Upper lobe of left lung (tissue), 6 donors: Measurements from ENCODE around the gene FKBP7. TPM values are rescaled to one million over a fixed set of nuclear protein-coding genes. Genes with fewer than 3 reads are reported as not detected.
A peak's percentile ranks its signal among the peaks of the same experiment; 100 is the strongest.

Experiments
- ATAC-seq, 2 donors: fragments of 200-7000 bp; cut with Tn5 transposase; one replicate each; pipeline ENCODE4 v1.9.1; 2022; ENCODE audit warnings: mild to moderate bottlenecking in 2 of 2, moderate library complexity in 2 of 2; ENCODE audit not compliant: low FRiP score in 2 of 2
- DNase-seq, 2 donors: peaks; one replicate each; pipeline ENCODE4 v3.0.0-alpha.2; 2019 to 2020
- H3K27ac ChIP-seq, 4 donors: fragments of 200-600 bp; sonication (generic); one replicate each; pipeline ENCODE4 v1.5.1; 2016 to 2019
- H3K27me3 ChIP-seq, 4 donors: fragments of 200-600 bp; sonication (generic); one replicate each; pipeline ENCODE4 v1.5.1; 2017 to 2019
- H3K36me3 ChIP-seq, 4 donors: fragments of 200-600 bp; sonication (generic); one replicate each; pipeline ENCODE4 v1.5.1; 2016 to 2019
- H3K4me1 ChIP-seq, 4 donors: fragments of 200-600 bp; sonication (generic); one replicate each; pipeline ENCODE4 v1.5.1; 2018 to 2019
- H3K4me3 ChIP-seq, 4 donors: fragments of 200-600 bp; sonication (generic); one replicate each; pipeline ENCODE4 v1.5.1; 2017 to 2019; ENCODE audit warnings: mild to moderate bottlenecking in 2 of 4, moderate library complexity in 1 of 4
- H3K9me3 ChIP-seq, 4 donors: fragments of 200-600 bp; sonication (generic); one replicate each; pipeline ENCODE4 v1.5.1; 2018 to 2019
- EP300 ChIP-seq, 4 donors: sonication (generic); formaldehyde crosslinking; IDR thresholded peaks; one replicate each; pipeline ENCODE4 v1.5.1; 2017; ENCODE audit warnings: antibody characterized with exemption in 4 of 4, control low read depth in 2 of 4
- POLR2A ChIP-seq, 4 donors: fragments of 450-650 bp; IDR thresholded peaks; one replicate each; pipeline ENCODE4 v1.5.1; 2016 to 2017; ENCODE audit warnings: antibody characterized with exemption in 4 of 4, mild to moderate bottlenecking in 2 of 4
- POLR2AphosphoS5 ChIP-seq, 2 donors: sonication (generic); formaldehyde crosslinking; IDR thresholded peaks; one replicate each; pipeline ENCODE4 v1.5.1; 2017; ENCODE audit warnings: antibody characterized with exemption in 2 of 2
- WGBS, 2 donors: methylation state at CpG; one replicate each; pipeline ENCODE4 v1.1.5; 2017 to 2018; 5-methylcytosine and 5-hydroxymethylcytosine counted together
- total RNA-seq, 6 donors: library from RNA; depleted of rRNA in 4 of 6; stranded (reverse); fragments of >200 nt in 4 of 6; gene quantifications; one replicate each; pipeline versions ENCODE4 v1.1.0 to v1.2.1, GENCODE V29; 2016 to 2021
- TF ChIP-seq, protein P1 (sequence below), 6 experiments: fragments of 450-650 bp in 4 of 6; fragments of 200-600 bp in 2 of 6; sonication (generic) in 2 of 6; IDR thresholded peaks; one replicate each; pipeline ENCODE4 v1.5.1; 2016 to 2019; ENCODE audit warnings: antibody characterized with exemption in 6 of 6
- donor health status: DM: no; HTN: no; CAD: no; lungs with moderate emphysema.
- donor health status: DM: no; HTN: yes; CAD: no; lungs with severe emphysema.

Gene FKBP7
- total RNA-seq, 6 donors from 2014 or later = 3.1 to 13.3 (median 5.3) TPM

DNA sequence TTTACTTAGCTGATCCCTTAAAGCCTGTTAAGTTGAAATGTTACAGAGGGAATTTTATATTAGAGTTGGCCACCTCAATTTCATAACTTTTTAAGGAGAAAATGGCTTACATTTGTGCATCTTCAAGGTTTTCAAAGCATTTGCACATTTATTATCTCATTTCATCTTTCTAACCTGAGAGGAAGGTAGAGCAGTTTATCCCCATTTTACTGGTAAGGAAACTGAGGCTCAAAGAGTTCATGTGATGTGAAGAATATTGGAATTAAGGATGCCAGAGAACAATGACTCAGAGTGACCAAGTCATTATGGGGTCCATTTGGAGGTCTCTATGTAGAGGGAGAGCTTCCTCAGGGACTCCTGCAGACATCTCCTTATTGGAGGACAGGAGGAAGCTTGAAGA, 62.4 kb downstream of the FKBP7 start:
- H3K36me3 ChIP-seq = no peaks in the 10 kb centered on the region
- H3K9me3 ChIP-seq = no peaks in the 10 kb centered on the region
- no peak overlapping the region for H3K27ac ChIP-seq
- H3K27me3 ChIP-seq = no peaks in the 10 kb centered on the region
- DNase-seq (no peak), ATAC-seq (no peak)
- peaks cover 8 to 12% (median 12%) of the 10 kb centered on the region in 4 donors for H3K4me1 ChIP-seq
- TF ChIP-seq POLR2A (IDR thresholded peaks at IDR 0.05) = no peak
- TF ChIP-seq EP300 (IDR thresholded peaks at IDR 0.05) = no peak
- TF ChIP-seq POLR2AphosphoS5 (IDR thresholded peaks at IDR 0.05) = no peak
- TF ChIP-seq, protein P1, sequence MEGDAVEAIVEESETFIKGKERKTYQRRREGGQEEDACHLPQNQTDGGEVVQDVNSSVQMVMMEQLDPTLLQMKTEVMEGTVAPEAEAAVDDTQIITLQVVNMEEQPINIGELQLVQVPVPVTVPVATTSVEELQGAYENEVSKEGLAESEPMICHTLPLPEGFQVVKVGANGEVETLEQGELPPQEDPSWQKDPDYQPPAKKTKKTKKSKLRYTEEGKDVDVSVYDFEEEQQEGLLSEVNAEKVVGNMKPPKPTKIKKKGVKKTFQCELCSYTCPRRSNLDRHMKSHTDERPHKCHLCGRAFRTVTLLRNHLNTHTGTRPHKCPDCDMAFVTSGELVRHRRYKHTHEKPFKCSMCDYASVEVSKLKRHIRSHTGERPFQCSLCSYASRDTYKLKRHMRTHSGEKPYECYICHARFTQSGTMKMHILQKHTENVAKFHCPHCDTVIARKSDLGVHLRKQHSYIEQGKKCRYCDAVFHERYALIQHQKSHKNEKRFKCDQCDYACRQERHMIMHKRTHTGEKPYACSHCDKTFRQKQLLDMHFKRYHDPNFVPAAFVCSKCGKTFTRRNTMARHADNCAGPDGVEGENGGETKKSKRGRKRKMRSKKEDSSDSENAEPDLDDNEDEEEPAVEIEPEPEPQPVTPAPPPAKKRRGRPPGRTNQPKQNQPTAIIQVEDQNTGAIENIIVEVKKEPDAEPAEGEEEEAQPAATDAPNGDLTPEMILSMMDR (IDR thresholded peaks at IDR 0.05) = no peak
- no peak overlapping the region for H3K4me3 ChIP-seq

DNA sequence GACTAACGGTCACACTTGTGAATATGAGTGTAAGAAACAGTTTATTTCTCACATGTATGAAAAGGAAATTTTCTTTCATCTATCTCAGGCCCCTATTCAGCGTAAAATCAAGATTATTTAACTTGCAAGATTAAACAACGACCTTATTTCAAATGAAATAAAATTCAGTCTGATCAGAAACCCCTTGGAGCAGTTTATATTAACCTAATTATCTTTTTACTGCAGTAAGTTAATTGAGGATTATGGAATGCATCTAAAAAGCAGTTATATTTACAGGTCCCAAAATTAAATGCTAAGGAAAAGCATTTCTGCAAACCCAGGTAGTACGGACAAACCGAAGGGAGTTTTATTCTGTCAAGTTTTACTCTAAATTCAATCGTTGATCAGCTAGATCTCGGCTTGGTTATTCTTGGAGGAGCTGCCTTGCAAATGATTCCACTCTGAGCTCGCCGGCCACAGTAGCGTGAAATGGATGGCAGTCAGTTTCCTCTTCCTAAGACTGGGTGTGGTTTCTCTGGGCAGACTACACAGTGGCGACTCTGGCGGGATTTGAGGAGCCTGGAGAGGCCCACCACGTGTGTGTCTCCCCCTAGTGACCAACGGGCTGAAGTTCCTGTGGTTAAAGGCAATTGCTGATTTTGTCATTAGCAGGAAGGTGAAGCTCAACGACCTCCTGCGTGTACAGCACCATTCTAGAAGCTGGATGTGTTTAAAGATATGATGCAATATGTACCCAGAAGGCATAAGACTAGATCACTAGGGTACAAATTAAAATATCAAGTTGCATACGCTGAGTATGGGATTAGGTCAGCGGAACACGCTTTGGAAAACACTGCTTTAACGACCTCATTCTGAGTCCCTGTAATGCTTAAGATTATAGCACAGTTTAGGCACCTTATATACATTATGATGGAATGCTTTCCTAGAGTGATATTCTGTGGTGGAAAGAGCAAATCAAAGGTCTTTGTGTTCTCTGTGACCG, 63.8 kb downstream of the FKBP7 start:
- Histone ChIP-seq H3K27ac (peak overlapping the region; percentile 89 to 94 (median 92)), H3K36me3 (no peaks in the 10 kb centered on the region), H3K4me1 (peaks cover 8 to 12% (median 12%) of the 10 kb centered on the region in 4 donors), H3K27me3 (no peaks in the 10 kb centered on the region), H3K9me3 (no peaks in the 10 kb centered on the region), H3K4me3 (peak overlapping the region; percentile 30 to 65 (median 62))
- WGBS, 2 donors = 14% methylated on average over 17 to 21 of the region's 21 CpGs
- DNase-seq (peak in 1 of 2 donors; percentile 96), ATAC-seq (peak; percentile 97 to 98)
- no peak for TF ChIP-seq EP300 (IDR thresholded peaks at IDR 0.05)
- TF ChIP-seq POLR2AphosphoS5 (IDR thresholded peaks at IDR 0.05) = peak; percentile 19 to 69
- peak in 2 of 4 donors; percentile 26 to 49 for TF ChIP-seq POLR2A (IDR thresholded peaks at IDR 0.05)
- TF ChIP-seq, protein P1 (IDR thresholded peaks at IDR 0.05) = peak; percentile 84 to 93 (median 87)

Other genes starting within 250 kb of the FKBP7 start
- 10 to 100 TPM; 31.4 to 64.0 (median 40.9) TPM for gene PRKRA, start 27.4 kb downstream of the FKBP7 start, total RNA-seq
- gene PJVK, start 27.2 kb downstream of the FKBP7 start, total RNA-seq = 1 to 10 TPM in 5 of 6 donors, not detected in 1; 1.7 to 3.7 (median 2.1) TPM
- gene PLEKHA3, start 1.9 kb upstream of the FKBP7 start, total RNA-seq = 10 to 100 TPM in 5 of 6 donors, 1 to 10 TPM in 1; 5.2 to 28.9 (median 14.8) TPM